A673 (cell line): ENCODE measurements around the gene SLC24A4. TPM values are rescaled to one million over a fixed set of nuclear protein-coding genes. Genes with fewer than 3 reads are reported as not detected.

Experiments used
- Bru-seq: library from RNA; stranded (reverse); fragments of 400-500 nt; gene quantifications from one replicate; lab custom pipeline; 2021; lab: Mats Ljungman, UMichigan
- BruChase-seq, 2 experiments: library from RNA; stranded (reverse); fragments of 400-500 nt; gene quantifications; one replicate each; lab custom pipeline; 2021; lab: Mats Ljungman, UMichigan
- BruUV-seq: library from RNA; stranded (reverse); fragments of 400-500 nt; replicated peaks from 2 replicates; lab custom pipeline; 2021; lab: Mats Ljungman, UMichigan
- CTCF ChIA-PET: fragments of 300-600 bp; sonication (Branson Sonifier 250); formaldehyde crosslinking; loops from one replicate; lab custom pipeline; 2022; ENCODE audit warnings: antibody characterized with exemption; lab: Charles Lee
- POLR2A ChIA-PET: fragments of 300-600 bp; sonication (Branson Sonifier 250); formaldehyde crosslinking; loops from one replicate; lab custom pipeline; 2022; ENCODE audit warnings: antibody characterized with exemption; ENCODE audit not compliant: low non-redundant PET; lab: Charles Lee
- DNase-seq: peaks from one replicate; pipeline ENCODE4 v3.0.0-alpha.2; 2015; ENCODE audit warnings: low spot score
- H3K27ac ChIP-seq: fragments of 200-600 bp; sonication (generic); 2 replicates; pipeline ENCODE4 v1.5.1; 2016; ENCODE audit warnings: mixed run types, low read depth, mild to moderate bottlenecking, mixed read lengths, antibody characterized with exemption, low read length; ENCODE audit not compliant: poor library complexity, severe bottlenecking
- H3K27me3 ChIP-seq: fragments of 200-600 bp; sonication (generic); replicated peaks from 2 replicates; pipeline ENCODE4 v1.6.1; 2017; ENCODE audit warnings: mixed run types, low read depth, mild to moderate bottlenecking, mixed read lengths, antibody characterized with exemption, low read length; ENCODE audit not compliant: insufficient read depth, poor library complexity
- H3K36me3 ChIP-seq: fragments of 200-600 bp; sonication (generic); 2 replicates; pipeline ENCODE4 v1.6.1; 2016; ENCODE audit warnings: mixed run types, mild to moderate bottlenecking, mixed read lengths, antibody characterized with exemption, low read length; ENCODE audit not compliant: insufficient read depth, poor library complexity, severe bottlenecking
- H3K4me1 ChIP-seq: fragments of 200-600 bp; sonication (generic); 2 replicates; pipeline ENCODE4 v1.6.1; 2017; ENCODE audit warnings: mixed run types, mild to moderate bottlenecking, mixed read lengths, antibody characterized with exemption, low read length; ENCODE audit not compliant: insufficient read depth, poor library complexity, severe bottlenecking
- H3K4me3 ChIP-seq: fragments of 200-600 bp; sonication (generic); 2 replicates; pipeline ENCODE4 v1.5.1; 2016; ENCODE audit warnings: low read depth, mixed run types, mild to moderate bottlenecking, mixed read lengths, low read length; ENCODE audit not compliant: poor library complexity, severe bottlenecking
- H3K9me3 ChIP-seq: fragments of 200-600 bp; sonication (generic); 2 replicates; pipeline ENCODE4 v1.6.1; 2016; ENCODE audit warnings: mixed run types, low read depth, mild to moderate bottlenecking, mixed read lengths, antibody characterized with exemption, low read length; ENCODE audit not compliant: poor library complexity, severe bottlenecking
- CTCF ChIP-seq: fragments of 300-800, 200-600 bp; sonication (generic); conservative IDR thresholded peaks from 2 replicates; pipeline ENCODE4 v1.5.1; 2017; ENCODE audit warnings: low read depth, mild to moderate bottlenecking, antibody characterized with exemption, low read length, moderate library complexity, mixed read lengths
- EZH2 ChIP-seq: fragments of 200-600 bp; sonication (generic); IDR thresholded peaks from 2 replicates; pipeline ENCODE4 v1.6.1; 2017; ENCODE audit warnings: borderline replicate concordance, low read depth, mild to moderate bottlenecking, mixed read lengths, antibody characterized with exemption, low read length; ENCODE audit not compliant: poor library complexity, severe bottlenecking
- intact Hi-C: fragments of 100-400 bp; cut with micrococcal nuclease; formaldehyde crosslinking; loops from one replicate; pipeline ENCODE4 v1.10.0; 2022; ENCODE audit not compliant: unreplicated experiment
- long read RNA-seq: library from polyadenylated mRNA; stranded (forward); transcript quantifications from one replicate; pipeline ENCODE4 v2.0.0, GENCODE V29; 2022
- total RNA-seq: library from RNA; stranded (reverse); gene quantifications from 2 replicates; pipeline ENCODE4 v1.2.3, GENCODE V29; 2021

Gene SLC24A4
- 0.15 TPM in 1 of 2 replicates, not detected in the other for total RNA-seq
- Bru-seq, nascent RNA, result percentile 9 among the genes with signal in this experiment
- percentile 5 among the genes with signal in this experiment for BruChase-seq, experiment 1, labeled RNA remaining after a 2-hour chase
- BruChase-seq, experiment 2, labeled RNA remaining after a 6-hour chase, result percentile 10 among the genes with signal in this experiment
- long read RNA-seq, result 0 reads

- Histone ChIP-seq H3K36me3 (no peaks in the 10 kb centered on the region), H3K4me3 (peak within 1 kb of the TSS; percentile 15), H3K9me3 (no peaks in the 10 kb centered on the region), H3K4me1 (no peaks in the 10 kb centered on the region), H3K27ac (no peak within 1 kb of the TSS), H3K27me3 (peaks cover 79% of the 10 kb centered on the region)
- DNase-seq, result peak; percentile 26
- TF ChIP-seq CTCF (no peak), EZH2 (peak; percentile 85)
- no TSS peak for BruUV-seq
- intact Hi-C loops, result no loop called here
- ChIA-PET POLR2A (no interaction called here), CTCF (no interaction called here)
These were observed at the start of gene SLC24A4 for GRCh38 chr14:92323011-92323915. TSS of gene SLC24A4 (plus strand) at chr14:92323165. CDS start at chr14:92323831, 666 bp downstream.

- CTCF ChIA-PET, result no interaction called here
These were observed 49.8 kb upstream of the SLC24A4 start for GRCh38 chr14:92273166-92273565.

GRCh38 chr14:92274055-92274454 lies 48.9 kb upstream of the SLC24A4 start:
- Histone ChIP-seq H3K4me3 (no peak overlapping the region), H3K27me3 (peaks cover 46% of the 10 kb centered on the region), H3K9me3 (no peaks in the 10 kb centered on the region), H3K27ac (no peak overlapping the region), H3K4me1 (no peaks in the 10 kb centered on the region), H3K36me3 (no peaks in the 10 kb centered on the region)
- no peak for DNase-seq
- ChIA-PET POLR2A (no interaction called here), CTCF (no interaction called here)
- BruUV-seq, result no TSS peak
- intact Hi-C loops, result no loop called here
- no peak for TF ChIP-seq EZH2
- TF ChIP-seq CTCF, result no peak

More at GRCh38 chr14:92273166-92273565, 49.8 kb upstream of the SLC24A4 start:
- TF ChIP-seq EZH2 (no peak), CTCF (no peak)
- BruUV-seq, result no TSS peak
- H3K9me3 ChIP-seq, result no peaks in the 10 kb centered on the region
- H3K4me3 ChIP-seq, result no peak overlapping the region
- intact Hi-C loops, result no loop called here
- H3K4me1 ChIP-seq, result no peaks in the 10 kb centered on the region
- POLR2A ChIA-PET, result no interaction called here
- peaks cover 46% of the 10 kb centered on the region for H3K27me3 ChIP-seq
- DNase-seq, result no peak
- H3K36me3 ChIP-seq, result no peaks in the 10 kb centered on the region
- H3K27ac ChIP-seq, result no peak overlapping the region
